A549 (cell line): ENCODE results near the gene RIPOR2. TPM values are rescaled to one million over a fixed set of nuclear protein-coding genes. Genes with fewer than 3 reads are reported as not detected.

Experiments used
- ATAC-seq, 2 experiments: fragments of 200-7000 bp in 1 of 2; fragments of >200 bp in 1 of 2; cut with Nextera tagmentation in 1 of 2; cut with Tn5 transposase in 1 of 2; 3 replicates each; pipeline versions ENCODE4 v1.8.0 to v1.9.1; 2018 to 2020; ENCODE audit warnings: mild to moderate bottlenecking in 1 of 2, moderate library complexity in 1 of 2
- CTCF ChIA-PET: fragments of 300-600 bp; sonication (Branson Sonifier 250); formaldehyde crosslinking; extraction: SDS; loops from one replicate; lab custom pipeline; 2021; ENCODE audit warnings: antibody characterized with exemption, inconsistent platforms; lab: Yijun Ruan, JAX
- POLR2A ChIA-PET: fragments of 350-600 bp; formaldehyde crosslinking; extraction: SDS; loops from one replicate; lab custom pipeline; 2021; ENCODE audit warnings: antibody characterized with exemption, inconsistent platforms; lab: Yijun Ruan, JAX
- DNase-seq, 2 experiments: peaks; one replicate each; pipeline versions ENCODE4 v3.0.0 to v3.0.0-alpha.2; 2011 to 2016; ENCODE audit warnings: low read depth in 1 of 2, low spot score in 1 of 2
- FAIRE-seq: peaks from 2 replicates; lab custom pipeline; 2011; peaks lifted over from hg19 to GRCh38; lab: Jason Lieb, UNC
- H3K27ac ChIP-seq, 2 experiments: fragments of >200 bp; sonication (Bioruptor Twin); formaldehyde crosslinking; 3 replicates each; pipeline ENCODE4 v1.5.1; 2016 to 2017
- H3K4me1 ChIP-seq: fragments of >200 bp; sonication (Bioruptor Twin); formaldehyde crosslinking; 3 replicates; pipeline ENCODE4 v1.6.1; 2016
- H3K4me2 ChIP-seq: fragments of >200 bp; sonication (Bioruptor Twin); formaldehyde crosslinking; 3 replicates; pipeline ENCODE4 v1.6.1; 2016
- H3K4me3 ChIP-seq: fragments of >200 bp; sonication (Bioruptor Twin); formaldehyde crosslinking; 3 replicates; pipeline ENCODE4 v1.5.1; 2016
- H3K9me3 ChIP-seq: fragments of >200 bp; sonication (Bioruptor Twin); formaldehyde crosslinking; 3 replicates; pipeline ENCODE4 v1.6.1; 2016
- CBX2 ChIP-seq: fragments of 200-600 bp; sonication (generic); IDR thresholded peaks from 2 replicates; pipeline ENCODE4 v1.6.1; 2016; ENCODE audit warnings: low read depth, mild to moderate bottlenecking, borderline replicate concordance
- CHD4 ChIP-seq: fragments of 200-600 bp; sonication (generic); IDR thresholded peaks from 2 replicates; pipeline ENCODE4 v1.6.1; 2016; ENCODE audit warnings: antibody characterized with exemption, mild to moderate bottlenecking, borderline replicate concordance
- CTCF ChIP-seq: fragments of >200 bp; sonication (Bioruptor Twin); formaldehyde crosslinking; IDR thresholded peaks from 3 replicates; pipeline ENCODE4 v1.5.1; 2016
- ESRRA ChIP-seq: fragments of 150-350 bp; IDR thresholded peaks from 2 replicates; pipeline ENCODE4 v1.6.1; 2014; ENCODE audit warnings: mild to moderate bottlenecking, low read length, borderline replicate concordance
- FOSB ChIP-seq: fragments of 250-450 bp; sonication (Bioruptor Pico); IDR thresholded peaks from 2 replicates; pipeline ENCODE4 v1.5.0; 2020; ENCODE audit warnings: mild to moderate bottlenecking, moderate library complexity
- FOXS1 ChIP-seq: fragments of 250-450 bp; sonication (Bioruptor Pico); IDR thresholded peaks from 2 replicates; pipeline ENCODE4 v1.5.0; 2020; ENCODE audit warnings: mild to moderate bottlenecking, moderate library complexity
- JUNB ChIP-seq: fragments of >200 bp; sonication (Bioruptor Twin); formaldehyde crosslinking; IDR thresholded peaks from 2 replicates; pipeline ENCODE4 v1.6.1; 2016
- MAX ChIP-seq: IDR thresholded peaks from 2 replicates; pipeline ENCODE4 v1.6.1; 2012
- NFE2L2 ChIP-seq: fragments of 150-350 bp; conservative IDR thresholded peaks from 2 replicates; pipeline ENCODE4 v1.6.1; 2014; ENCODE audit warnings: low read length
- RAD21 ChIP-seq, 2 experiments: fragments of >200 bp in 1 of 2; sonication (Bioruptor Twin) in 1 of 2; formaldehyde crosslinking in 1 of 2; IDR thresholded peaks in 1 of 2; conservative IDR thresholded peaks in 1 of 2; 2 replicates in 1 of 2; 3 replicates in 1 of 2; pipeline ENCODE4 v1.6.1; 2012 to 2018; ENCODE audit warnings: inconsistent platforms in 1 of 2
- RARB ChIP-seq: fragments of 250-450 bp; sonication (Bioruptor Pico); IDR thresholded peaks from 2 replicates; pipeline ENCODE4 v1.8.0; 2021; ENCODE audit warnings: mild to moderate bottlenecking, moderate library complexity
- REST ChIP-seq: fragments of 200-600 bp; sonication (generic); IDR thresholded peaks from 2 replicates; pipeline ENCODE4 v1.6.1; 2016; ENCODE audit warnings: antibody characterized with exemption, mild to moderate bottlenecking, moderate library complexity
- RNF2 ChIP-seq: fragments of 200-600 bp; sonication (generic); IDR thresholded peaks from 2 replicates; pipeline ENCODE4 v1.6.1; 2016; ENCODE audit warnings: low read depth, mild to moderate bottlenecking, antibody characterized with exemption, moderate library complexity, borderline replicate concordance
- SMC3 ChIP-seq: fragments of >200 bp; sonication (Bioruptor Twin); formaldehyde crosslinking; IDR thresholded peaks from 3 replicates; pipeline ENCODE4 v1.6.1; 2018; ENCODE audit warnings: inconsistent platforms
- TP53 ChIP-seq: fragments of 250-450 bp; sonication (Bioruptor Pico); IDR thresholded peaks from 2 replicates; pipeline ENCODE4 v1.5.0; 2021; ENCODE audit warnings: mild to moderate bottlenecking, moderate library complexity
- ZFP36 ChIP-seq: fragments of 450-650 bp; IDR thresholded peaks from 2 replicates; pipeline ENCODE4 v1.6.1; 2014; ENCODE audit warnings: borderline replicate concordance; ENCODE audit not compliant: partially characterized antibody
- WGBS: methylation state at CpG from one replicate; pipeline ENCODE4 v1.1.6; 2017; ENCODE audit errors: missing lambda C conversion rate; 5-methylcytosine and 5-hydroxymethylcytosine counted together
- polyA plus RNA-seq, 4 experiments: library from polyadenylated mRNA; depleted of rRNA in 3 of 4; stranded (reverse); fragments of >200 nt; fragmentation: RNase III in 1 of 4; extraction: RNeasy Plus Mini Kit Qiagen cat#74134 plus additional on column Dnase treatment in 1 of 4; gene quantifications; 2 replicates in 3 of 4; 3 replicates in 1 of 4; pipeline ENCODE4 v1.2.3, GENCODE V29; 2011 to 2017

RIPOR2 gene
- polyA plus RNA-seq, 2 of the 4 experiments (the other 2 are of a cell fraction) = 0.01 TPM; not detected in 1

GRCh38 chr6:24856246-24856599, 79.5 kb downstream of the RIPOR2 start:
- DNase-seq = no peak
- no peak overlapping the region for H3K4me3 ChIP-seq
- no peak for FAIRE-seq
- POLR2A ChIA-PET = no interaction called here
- no peak for ATAC-seq
- TF ChIP-seq FOSB (CRISPR knock-in tag) = no peak
- TF ChIP-seq CHD4 = no peak
- no peak for TF ChIP-seq TP53 (CRISPR knock-in tag)
- TF ChIP-seq NFE2L2 = no peak
- no peak for TF ChIP-seq ESRRA
- TF ChIP-seq CBX2 = no peak
- TF ChIP-seq JUNB = no peak
- no peak for TF ChIP-seq RNF2
- no peak for TF ChIP-seq MAX
- TF ChIP-seq, all 56 proteins: peak for 0
- Histone ChIP-seq H3K27ac (no peak overlapping the region), H3K4me1 (no peaks in the 10 kb centered on the region), H3K9me3 (no peaks in the 10 kb centered on the region), H3K4me2 (no peak overlapping the region; the same call in 2 of the 3 replicates)
- WGBS = 27% methylated on average over 5 of the region's 5 CpGs
- CTCF ChIA-PET = interaction anchor here (0.6 to 3.3 kb wide), 19 partner anchors 9 to 496 kb away, joined by 3 to 28 read pairs (median 4); no protein-coding TSS in a partner anchor

GRCh38 chr6:24855395-24856245, 80.1 kb downstream of the RIPOR2 start:
- Histone ChIP-seq H3K4me2 (peak overlapping the region; percentile 63), H3K9me3 (no peaks in the 10 kb centered on the region), H3K4me1 (no peaks in the 10 kb centered on the region), H3K4me3 (no peak overlapping the region; the same call in 2 of the 3 replicates)
- 13% methylated on average over 17 of the region's 19 CpGs for WGBS
- peak; percentile 79 to 83; a peak in 5 of 6 replicates for ATAC-seq
- POLR2A ChIA-PET = no interaction called here
- peak; percentile 24; the same call in 1 of the 2 replicates for TF ChIP-seq MAX
- peak; percentile 87 for TF ChIP-seq SMC3
- no peak for TF ChIP-seq TP53 (CRISPR knock-in tag)
- TF ChIP-seq ZFP36 = no peak
- TF ChIP-seq RAD21 (conservative IDR thresholded peaks at IDR 0.05 in 1 of 2, IDR thresholded peaks at IDR 0.05 in 1 of 2) = peak; percentile 83 to 84
- peak; percentile 80 for TF ChIP-seq CTCF
- no peak for TF ChIP-seq REST
- TF ChIP-seq RARB (CRISPR knock-in tag) = no peak
- 0 out of 2 replicates have a peak, but pooled peaks have one; percentile 9 for TF ChIP-seq NFE2L2
- no peak for TF ChIP-seq FOXS1 (CRISPR knock-in tag)
- TF ChIP-seq, all 56 proteins: peak for 5
- peak overlapping the region in 1 of 2 experiments; percentile 57; a peak in 2 of 6 replicates for H3K27ac ChIP-seq
- DNase-seq (peak; percentile 59 to 62), FAIRE-seq (no peak)
- CTCF ChIA-PET = interaction anchor here (0.5 to 3.3 kb wide), 20 partner anchors 10 to 864 kb away, joined by 3 to 28 read pairs (median 4); no protein-coding TSS in a partner anchor
